GM18520 (cell line): Measurements from ENCODE around the gene HIVEP3.
"Not testable (repeated sequence)": the region's sequence is repeated elsewhere in the genome, so short reads cannot be mapped to it uniquely, and the experiment has no call there.

ENCODE experiments used
- ATAC-seq: cut with Tn5 transposase; IDR thresholded peaks from one replicate; pipeline ENCODE4 v1.9.1; 2021; ENCODE audit not compliant: unreplicated experiment

Gene HIVEP3

DNA sequence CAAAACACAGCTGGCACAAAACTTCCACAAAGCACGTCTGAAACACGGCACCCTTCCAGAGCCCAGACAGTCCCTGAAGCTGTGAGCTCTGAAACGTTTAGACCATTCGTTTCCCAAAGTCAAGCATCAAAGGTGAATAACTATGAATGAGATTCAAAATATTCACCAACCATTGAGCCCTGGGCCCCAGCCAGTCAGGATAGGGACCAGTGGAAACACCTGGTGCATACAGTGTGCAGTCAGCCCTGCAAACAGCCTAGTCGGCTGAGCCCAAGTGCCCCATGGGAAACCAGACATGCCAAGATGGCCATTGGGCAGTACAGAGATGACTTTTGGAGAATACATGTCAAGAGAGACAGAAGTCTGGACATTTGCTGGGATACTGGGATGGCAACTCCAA is 343.9 kb downstream of the HIVEP3 start:
- no peak for ATAC-seq

DNA sequence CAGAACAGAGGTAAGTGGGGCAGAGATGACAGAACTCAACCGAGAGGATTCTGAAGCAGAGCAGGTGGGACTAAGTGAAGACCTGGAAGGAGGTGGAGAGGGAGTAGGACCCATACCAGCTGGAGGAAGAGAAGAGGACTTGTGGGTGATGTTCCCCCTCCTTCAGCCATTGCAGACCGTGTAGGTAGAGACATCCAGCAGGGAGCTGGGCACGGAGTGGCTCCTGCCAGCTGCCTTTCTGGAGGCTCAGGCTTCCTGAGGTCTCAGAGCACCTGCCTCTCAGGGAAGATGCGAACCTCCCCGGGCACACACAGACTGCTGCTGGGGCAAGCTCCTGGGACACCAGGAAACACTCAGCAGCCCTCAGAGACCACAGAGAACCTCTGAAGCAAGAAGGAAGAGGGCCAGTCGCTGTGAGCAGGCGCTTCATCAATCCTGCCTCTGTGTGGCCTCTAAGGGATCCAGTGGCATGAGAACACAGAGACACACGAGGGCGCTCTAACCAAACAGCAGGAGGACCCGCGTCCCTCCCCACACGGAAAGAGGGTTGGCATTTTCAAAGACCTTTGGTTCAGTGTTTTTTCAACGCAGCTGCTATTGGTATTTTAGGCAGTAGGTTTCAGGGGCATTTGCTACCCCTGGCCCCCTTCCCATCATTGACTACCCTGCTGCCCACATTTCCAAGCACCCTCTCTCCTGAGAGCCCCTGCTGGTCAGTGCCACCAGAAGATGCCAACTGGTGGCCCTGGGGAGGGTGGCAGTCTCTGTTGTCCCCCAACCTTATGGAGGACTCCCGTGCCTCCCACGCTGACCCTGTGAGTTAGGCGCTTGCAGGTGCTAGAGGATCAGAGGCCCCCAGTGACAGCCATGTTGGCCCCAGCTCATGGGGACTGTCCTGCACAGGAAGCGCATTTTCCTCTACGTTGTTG is 344.7 kb downstream of the HIVEP3 start:
- no peak for ATAC-seq

- ATAC-seq = no peak
Measured at GRCh38 chr1:41573194-41573593, 345.5 kb downstream of the HIVEP3 start.

DNA sequence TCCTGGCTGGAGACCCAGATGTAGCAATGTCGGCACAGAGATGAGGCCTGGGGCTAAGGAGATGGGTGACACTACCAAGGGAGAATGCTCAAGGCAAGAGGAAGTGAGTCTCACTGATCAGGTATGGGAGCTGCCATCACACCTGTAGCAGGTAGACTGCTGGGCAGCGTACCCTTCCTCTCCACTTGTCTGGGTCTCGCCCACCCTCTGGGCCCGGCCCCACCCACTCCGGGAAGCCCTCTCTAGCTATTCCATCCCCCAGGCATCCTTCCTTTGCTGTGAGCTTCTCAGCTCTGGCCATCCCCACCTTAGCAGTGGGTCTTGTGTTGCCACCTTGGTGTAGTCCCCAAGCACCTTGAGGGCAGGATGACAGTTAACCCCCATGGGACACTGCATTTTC is 346.5 kb downstream of the HIVEP3 start:
- no peak for ATAC-seq

GRCh38 chr1:41571041-41571440 is 347.7 kb downstream of the HIVEP3 start:
- no peak for ATAC-seq

- ATAC-seq = no peak
Measured at GRCh38 chr1:41568204-41568603, 350.5 kb downstream of the HIVEP3 start.

DNA sequence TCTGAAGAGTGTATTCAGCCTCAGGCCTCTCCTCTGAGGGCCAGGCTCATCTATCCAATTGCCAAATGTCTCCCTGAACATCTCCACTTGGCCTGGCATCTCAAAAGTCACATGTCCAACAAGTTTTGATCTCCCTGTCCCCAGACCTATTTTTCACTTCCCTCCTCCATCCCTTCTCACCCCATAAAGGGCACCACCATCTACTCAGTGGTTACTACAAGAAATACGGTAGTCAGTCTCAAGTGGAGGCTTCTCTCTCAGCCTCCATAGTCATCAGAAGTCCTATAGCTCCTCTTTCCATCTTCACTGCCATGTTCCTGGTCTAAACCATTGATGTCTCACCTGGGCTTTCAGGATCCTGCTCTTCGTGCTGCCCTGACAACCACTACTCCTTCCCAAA is 351.8 kb downstream of the HIVEP3 start:
- ATAC-seq = no peak

- ATAC-seq = no peak
Measured at GRCh38 chr1:41566274-41566885, 352.3 kb downstream of the HIVEP3 start.

- no peak for ATAC-seq
Measured at GRCh38 chr1:41564741-41565475, 353.8 kb downstream of the HIVEP3 start.

DNA sequence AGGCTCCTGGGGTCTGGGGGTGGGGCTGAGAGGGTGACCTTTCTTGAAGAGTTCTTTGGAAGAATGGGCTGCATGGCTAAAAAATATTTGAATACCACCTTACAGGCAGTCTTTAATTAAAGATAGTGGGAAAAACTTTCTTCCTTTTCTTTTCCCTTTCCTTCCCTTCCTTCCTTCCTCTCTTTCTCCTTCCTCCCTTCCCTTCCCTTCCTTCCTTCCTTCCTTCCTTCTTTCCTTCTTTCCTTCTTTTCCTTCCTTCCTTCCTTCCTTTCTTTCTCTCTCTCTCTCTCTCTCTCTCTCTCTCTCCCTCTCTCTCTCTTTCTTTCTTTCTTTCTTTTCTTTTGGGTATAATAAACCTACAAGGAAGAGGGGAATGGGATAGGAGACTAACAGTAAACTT is 356.4 kb downstream of the HIVEP3 start:
- ATAC-seq = no peak

DNA sequence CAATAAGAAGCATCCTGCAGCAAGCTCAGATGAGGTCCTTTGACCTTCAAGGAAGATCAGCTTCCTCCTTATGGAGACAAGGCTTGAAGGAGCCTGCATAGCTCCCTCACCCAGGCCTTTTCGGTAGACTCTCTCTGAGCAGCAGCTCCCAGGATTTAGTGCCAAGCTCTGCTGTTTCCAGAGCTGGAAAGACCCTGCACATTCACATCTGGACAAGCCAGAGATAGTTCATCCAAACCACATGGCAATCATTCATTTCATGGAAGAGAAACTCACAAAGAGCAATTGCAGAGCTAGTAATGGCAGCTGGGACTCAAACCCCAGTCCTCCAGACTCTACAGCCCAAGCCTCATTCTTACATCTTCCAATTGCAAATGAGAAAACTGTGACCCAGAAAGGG is 357.8 kb downstream of the HIVEP3 start:
- no peak for ATAC-seq

GRCh38 chr1:41560496-41560895 is 358.2 kb downstream of the HIVEP3 start:
- ATAC-seq = no peak

DNA sequence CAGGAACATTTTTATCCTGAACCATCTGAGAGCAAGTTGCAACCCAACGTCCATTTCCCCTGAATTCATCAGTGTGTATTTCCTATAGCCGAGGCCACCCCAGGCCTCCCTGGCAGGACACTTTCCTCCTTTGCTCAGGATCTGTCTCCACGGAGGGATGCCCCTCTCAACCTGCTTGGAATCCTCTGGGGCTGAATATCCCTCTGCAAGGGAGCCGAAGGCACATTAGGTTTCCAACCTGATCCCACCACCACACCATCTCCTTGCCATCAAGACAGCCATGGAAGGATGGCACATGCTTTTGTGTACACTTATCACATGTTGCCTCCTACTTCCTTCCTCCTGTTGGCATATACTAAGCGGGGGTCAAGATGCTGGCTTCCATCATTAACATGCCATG is 359.4 kb downstream of the HIVEP3 start:
- ATAC-seq = no peak

GRCh38 chr1:41558761-41559171 is 360.0 kb downstream of the HIVEP3 start:
- ATAC-seq = no peak

DNA sequence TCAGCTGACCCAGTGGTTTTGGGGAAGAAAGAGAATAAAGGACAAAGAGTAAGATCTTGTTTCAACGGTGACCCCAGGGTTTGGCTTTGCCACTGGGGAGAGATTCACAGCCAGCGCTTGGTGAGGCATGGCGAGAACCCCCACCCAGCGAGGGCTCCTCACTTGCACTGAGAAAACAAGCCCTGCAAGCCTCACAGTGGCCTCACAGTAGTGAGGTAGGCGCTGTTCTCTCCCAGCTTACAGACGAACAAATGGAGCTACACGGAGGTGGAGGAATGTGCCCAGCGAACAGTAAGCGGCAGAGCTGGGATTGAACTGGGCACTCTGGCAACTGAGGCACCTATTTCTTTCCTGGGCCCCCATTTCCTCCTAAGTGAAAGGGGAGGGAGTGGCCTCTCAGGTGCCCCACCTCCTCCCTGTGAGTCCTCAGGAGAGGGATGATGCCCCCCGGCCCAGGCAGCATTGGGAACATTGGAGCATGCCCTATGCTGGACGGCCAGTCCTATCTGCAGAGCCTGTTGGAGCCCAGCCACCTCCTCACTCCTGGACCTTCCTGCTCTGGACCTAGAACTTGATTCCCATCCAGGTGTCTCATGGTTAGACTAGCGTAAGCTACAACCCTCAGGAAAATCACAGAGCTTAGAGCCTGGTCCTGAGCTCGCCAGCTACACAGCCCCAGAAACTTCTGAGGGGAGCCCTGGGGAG is 360.8 kb downstream of the HIVEP3 start:
- no peak for ATAC-seq

GRCh38 chr1:41554746-41555145 is 364.0 kb downstream of the HIVEP3 start:
- not testable (repeated sequence) for ATAC-seq

DNA sequence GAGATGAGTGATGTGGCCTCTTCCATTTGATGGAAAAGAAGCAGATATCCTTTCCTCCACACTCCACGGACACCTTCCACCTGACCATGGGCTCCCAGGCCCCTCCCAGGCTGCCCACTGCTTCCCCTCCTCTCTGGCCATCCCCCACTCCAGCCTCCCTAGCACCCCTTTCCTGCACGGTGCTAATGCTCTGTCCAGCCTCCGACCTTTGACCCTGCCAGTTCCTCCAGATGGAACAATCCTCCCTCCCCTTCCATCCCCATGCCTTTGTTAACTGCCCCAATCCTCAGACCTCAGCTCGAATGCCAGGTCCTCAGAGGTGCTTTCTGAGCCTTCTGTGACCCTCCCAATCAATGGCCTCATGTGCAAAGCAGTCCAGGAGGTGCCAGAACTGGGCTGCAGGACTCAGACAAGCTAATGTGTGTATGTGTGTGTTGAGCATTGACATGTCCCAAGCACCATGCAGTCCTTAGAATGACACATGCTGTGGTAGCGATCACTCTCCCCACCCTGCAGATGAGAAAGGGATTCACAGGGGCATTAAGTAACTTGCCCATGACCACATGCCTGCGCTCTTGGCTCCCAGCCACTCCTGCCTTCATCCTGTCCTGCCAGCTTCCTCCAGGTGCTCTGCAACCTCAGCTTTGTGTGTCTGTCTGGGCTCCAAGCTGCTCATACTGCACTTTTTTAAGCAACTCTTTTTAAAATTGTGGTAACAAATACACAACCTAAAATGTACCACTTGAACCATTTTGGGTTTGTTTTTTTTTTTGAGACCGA is 370.8 kb downstream of the HIVEP3 start:
- ATAC-seq = no peak

DNA sequence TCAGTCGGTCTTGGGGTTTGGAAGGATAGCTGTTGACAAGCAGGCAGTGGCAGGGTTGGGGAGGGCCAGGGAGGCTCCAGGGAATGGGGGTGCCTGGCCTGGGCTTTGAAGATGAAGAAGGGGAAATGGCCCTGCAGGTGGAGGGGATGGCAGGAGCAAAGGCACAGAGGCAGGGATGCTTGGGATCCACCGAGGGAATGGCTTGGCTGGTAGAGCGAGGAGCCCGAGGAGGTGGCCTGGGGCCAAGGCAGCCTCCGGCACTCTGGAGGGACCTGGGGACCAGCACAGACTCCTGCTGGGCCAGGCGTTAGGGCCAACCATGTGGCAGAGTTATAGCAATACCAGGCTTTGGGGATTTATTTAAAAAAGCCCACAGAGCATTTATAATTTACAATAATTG is 371.4 kb downstream of the HIVEP3 start:
- no peak for ATAC-seq

- no peak for ATAC-seq
Measured at GRCh38 chr1:41546833-41547135, 371.9 kb downstream of the HIVEP3 start.

DNA sequence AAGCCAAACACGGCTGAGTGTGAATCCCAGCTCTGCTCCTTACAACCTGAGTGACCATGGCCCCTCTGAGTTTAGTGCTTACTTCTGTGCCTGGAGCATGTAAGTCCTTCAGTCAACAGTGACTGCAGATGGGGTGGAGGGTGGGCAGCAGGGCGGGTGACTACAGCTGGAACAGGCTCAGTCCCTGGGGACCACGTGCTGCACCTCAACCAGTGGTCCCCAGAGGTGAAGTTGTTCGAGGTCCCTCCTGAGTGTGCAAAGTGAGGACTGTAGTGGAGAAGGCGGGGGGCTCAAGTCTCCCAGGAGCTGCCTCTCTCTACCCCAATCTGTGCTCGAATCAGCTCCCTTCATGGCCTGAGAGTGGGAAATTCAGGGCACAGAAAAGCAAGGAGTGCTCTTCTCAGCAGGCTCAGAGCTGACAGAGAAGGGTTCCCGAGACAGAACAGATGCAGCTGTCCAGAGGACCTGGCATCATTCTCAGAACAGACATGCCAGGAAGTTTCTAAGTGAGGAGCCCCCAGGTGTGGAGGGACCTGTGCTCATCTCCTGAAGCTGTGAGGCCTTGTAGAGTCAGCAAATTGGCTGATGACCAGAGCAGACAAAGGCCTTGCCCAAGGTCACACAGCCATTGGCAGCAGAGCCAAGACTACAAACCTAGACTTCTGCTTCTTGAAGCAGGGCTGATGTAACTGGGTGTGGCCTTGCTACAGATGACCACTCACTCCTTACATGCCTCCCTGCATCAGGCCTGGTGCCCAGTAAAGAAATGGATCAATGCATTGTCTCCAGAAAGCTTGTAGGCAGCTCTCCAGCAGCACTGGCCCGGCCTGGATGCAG is 372.5 kb downstream of the HIVEP3 start:
- no peak for ATAC-seq
